ENCODE data around the gene RNU11. TPM values are rescaled to one million over a fixed set of nuclear protein-coding genes. Genes with fewer than 3 reads are reported as not detected.
A peak's percentile ranks its signal among the peaks of the same experiment; 100 is the strongest.
"Not testable (repeated sequence)": the region's sequence is repeated elsewhere in the genome, so short reads cannot be mapped to it uniquely, and the experiment has no call there.

Gene RNU11
- total RNA-seq, 1 donor from 2014 or later, result not detected

- DNase-seq (ENCODE audit: low read depth in 2 of 2), result no peak
Observed at GRCh38 chr1:28663871-28664470, 15.6 kb downstream of the RNU11 start.

GRCh38 chr1:28666806-28667205 is 18.4 kb downstream of the RNU11 start:
- DNase-seq (ENCODE audit: low read depth in 2 of 2), result no peak

- DNase-seq (ENCODE audit: low read depth in 2 of 2), result peak; percentile 87 to 92
Observed at GRCh38 chr1:28668191-28668955, 20.0 kb downstream of the RNU11 start, which contains the start of gene GMEB1. GMEB1 (plus strand) TSS chr1:28668784; CDS start chr1:28683613, 14,829 bp downstream.

- peak; percentile 46 to 69 for DNase-seq (ENCODE audit: low read depth in 2 of 2)
Observed at GRCh38 chr1:28668956-28669723, 20.7 kb downstream of the RNU11 start.

- no peak for DNase-seq (ENCODE audit: low read depth in 2 of 2)
Observed at GRCh38 chr1:28671254-28671780, 22.9 kb downstream of the RNU11 start.

- not testable (repeated sequence) for DNase-seq (ENCODE audit: low read depth in 2 of 2)
Observed at GRCh38 chr1:28672971-28673370, 24.6 kb downstream of the RNU11 start.

- DNase-seq (ENCODE audit: low read depth in 2 of 2), result no peak
Observed at GRCh38 chr1:28675924-28676257, 27.5 kb downstream of the RNU11 start.

- DNase-seq (ENCODE audit: low read depth in 2 of 2), result no peak
Observed at GRCh38 chr1:28680151-28680550, 31.8 kb downstream of the RNU11 start.

- DNase-seq (ENCODE audit: low read depth in 2 of 2), result no peak
Observed at GRCh38 chr1:28682840-28683239, 34.4 kb downstream of the RNU11 start.

- no peak for DNase-seq (ENCODE audit: low read depth in 2 of 2)
Observed at GRCh38 chr1:28684937-28685336, 36.5 kb downstream of the RNU11 start.

GRCh38 chr1:28691627-28692026 is 43.2 kb downstream of the RNU11 start:
- DNase-seq (ENCODE audit: low read depth in 2 of 2), result not testable (repeated sequence)

Other genes with a start within 250 kb of the RNU11 start
- 40.1 and 46.6 TPM in 2 replicates for gene RCC1, start 142.6 kb upstream of the RNU11 start, total RNA-seq
- 17.7 and 19.2 TPM in 2 replicates for gene TRNAU1AP, start 95.5 kb upstream of the RNU11 start, total RNA-seq
- 3.2 and 3.9 TPM in 2 replicates for gene RAB42, start 56.3 kb upstream of the RNU11 start, total RNA-seq
- 17.9 and 22.6 TPM in 2 replicates for gene TAF12, start 5.5 kb upstream of the RNU11 start, total RNA-seq
- gene GMEB1, start 20.2 kb downstream of the RNU11 start, total RNA-seq, result 3.7 and 6.3 TPM in 2 replicates
- 60.1 and 76.0 TPM in 2 replicates for gene YTHDF2, start 88.3 kb downstream of the RNU11 start, total RNA-seq
- not detected in 2 replicates for gene OPRD1, start 163.6 kb downstream of the RNU11 start, total RNA-seq

Data from lung microvascular endothelial cell (primary cell).